ENCODE results near the gene ZNF396. TPM values are rescaled to one million over a fixed set of nuclear protein-coding genes. Genes with fewer than 3 reads are reported as not detected.

The ZNF396 gene
- total RNA-seq (ENCODE audit: low replicate concordance) = 1.4 and 2.2 TPM in 2 replicates

DNA sequence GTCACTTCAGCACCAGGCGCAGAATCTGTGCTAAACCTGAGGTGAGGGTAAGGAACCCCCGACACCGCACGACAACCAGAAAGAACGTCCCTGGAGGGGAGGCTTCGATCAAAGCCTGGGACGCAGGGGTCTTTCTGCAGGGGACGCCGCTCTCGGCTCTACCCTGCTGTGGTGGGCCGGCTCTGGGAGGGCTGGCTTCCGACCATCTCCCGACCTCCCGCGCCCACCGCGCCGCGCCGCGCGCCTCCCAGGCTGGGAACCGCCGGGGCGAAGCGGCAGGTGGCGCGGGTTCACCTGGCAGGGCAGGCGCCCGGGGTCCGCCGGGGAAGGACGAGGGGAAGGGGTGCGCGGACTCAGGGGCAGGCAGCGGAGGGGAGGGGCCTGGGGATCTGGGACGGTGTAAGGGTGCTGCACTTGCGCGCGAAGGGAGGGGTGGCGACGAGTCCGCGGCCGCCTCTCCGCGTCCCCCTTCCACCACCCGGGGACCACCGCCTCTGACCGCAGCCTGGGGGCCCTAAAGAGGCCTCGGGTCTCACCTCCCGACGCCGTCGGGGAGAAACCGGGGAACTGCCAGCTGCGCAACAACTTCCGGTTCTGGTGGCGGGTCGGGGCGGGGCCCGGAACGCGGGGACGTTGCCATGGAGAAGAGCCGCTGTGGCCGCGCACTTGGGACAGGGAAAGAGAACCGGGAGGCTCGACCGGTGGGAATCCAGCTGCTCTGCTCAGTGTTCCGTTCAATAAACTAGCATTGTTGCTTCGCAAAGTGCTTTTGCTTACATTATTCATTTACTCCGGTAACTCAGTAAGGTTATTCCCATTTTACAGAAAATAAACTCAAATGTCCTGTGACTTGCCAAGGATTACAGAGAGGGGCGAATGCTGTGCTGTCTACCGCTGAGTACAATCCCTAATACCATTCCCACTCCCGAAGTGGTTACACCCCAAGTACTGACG lies at the start of gene ZNF396:
Gene ZNF396, minus strand, starts transcription at position 596 of the 954 bp plus-strand sequence. CDS start 3,045 bp downstream, outside the sequence.
- no peaks in the 10 kb centered on the region for H4K20me1 ChIP-seq (ENCODE audit: low read depth)
- H2AFZ ChIP-seq (replicated peaks) = peak within 1 kb of the TSS; percentile 98
- Mint-ChIP-seq H3K9me3 (no peaks in the 10 kb centered on the region), H3K27ac (peak within 1 kb of the TSS; percentile 15), H3K27me3 (ENCODE audit: insufficient read depth, low read depth) (peaks cover 7% of the 10 kb centered on the region), H3K36me3 (peaks cover 2% of the 10 kb centered on the region), H3K4me1 (peaks cover 10% of the 10 kb centered on the region), H3K4me3 (peak within 1 kb of the TSS; percentile 91)
- TF ChIP-seq, protein P1, sequence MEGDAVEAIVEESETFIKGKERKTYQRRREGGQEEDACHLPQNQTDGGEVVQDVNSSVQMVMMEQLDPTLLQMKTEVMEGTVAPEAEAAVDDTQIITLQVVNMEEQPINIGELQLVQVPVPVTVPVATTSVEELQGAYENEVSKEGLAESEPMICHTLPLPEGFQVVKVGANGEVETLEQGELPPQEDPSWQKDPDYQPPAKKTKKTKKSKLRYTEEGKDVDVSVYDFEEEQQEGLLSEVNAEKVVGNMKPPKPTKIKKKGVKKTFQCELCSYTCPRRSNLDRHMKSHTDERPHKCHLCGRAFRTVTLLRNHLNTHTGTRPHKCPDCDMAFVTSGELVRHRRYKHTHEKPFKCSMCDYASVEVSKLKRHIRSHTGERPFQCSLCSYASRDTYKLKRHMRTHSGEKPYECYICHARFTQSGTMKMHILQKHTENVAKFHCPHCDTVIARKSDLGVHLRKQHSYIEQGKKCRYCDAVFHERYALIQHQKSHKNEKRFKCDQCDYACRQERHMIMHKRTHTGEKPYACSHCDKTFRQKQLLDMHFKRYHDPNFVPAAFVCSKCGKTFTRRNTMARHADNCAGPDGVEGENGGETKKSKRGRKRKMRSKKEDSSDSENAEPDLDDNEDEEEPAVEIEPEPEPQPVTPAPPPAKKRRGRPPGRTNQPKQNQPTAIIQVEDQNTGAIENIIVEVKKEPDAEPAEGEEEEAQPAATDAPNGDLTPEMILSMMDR (IDR thresholded peaks at IDR 0.05) = no peak
- TF ChIP-seq EZH2 (IDR thresholded peaks at IDR 0.05) = peak; percentile 47
- no peaks in the 10 kb centered on the region for H3K36me3 ChIP-seq
- H3K27ac ChIP-seq = no peak within 1 kb of the TSS
- H3K9me3 ChIP-seq (ENCODE audit: low read depth) = no peaks in the 10 kb centered on the region
- H3K79me2 ChIP-seq (ENCODE audit: low read depth) = no peaks in the 10 kb centered on the region
- H3K4me2 ChIP-seq = peak within 1 kb of the TSS; percentile 86
- peaks cover 33% of the 10 kb centered on the region for H3K27me3 ChIP-seq
- H3F3A ChIP-seq (ENCODE audit: low read depth) = peaks cover 8% of the 10 kb centered on the region
- H3K4me3 ChIP-seq = peak within 1 kb of the TSS; percentile 84
- H3K4me1 ChIP-seq = no peaks in the 10 kb centered on the region
- peak; percentile 82 for DNase-seq (ENCODE audit: low spot score)
- no peak within 1 kb of the TSS for H3K9ac ChIP-seq

DNA sequence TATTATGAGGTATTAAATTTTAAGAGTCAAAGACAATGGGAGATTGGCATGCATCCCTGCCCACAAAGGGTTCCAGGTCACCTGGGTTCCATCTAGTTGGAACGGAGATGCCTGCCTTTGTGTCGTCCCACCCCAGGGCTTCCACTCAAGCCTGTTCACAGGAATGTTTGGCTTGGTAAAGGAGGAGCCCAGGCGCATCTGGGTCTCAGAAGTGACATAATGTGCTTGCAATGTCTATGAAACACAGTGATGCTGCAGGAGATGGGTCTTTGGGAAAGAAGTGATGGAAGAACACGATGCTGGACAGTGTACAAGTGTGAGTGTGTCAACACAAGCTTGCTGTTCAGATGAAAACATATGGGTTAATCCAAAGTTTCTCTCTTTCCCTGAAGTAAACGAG lies 49.6 kb upstream of the ZNF396 start:
- H3K4me3 Mint-ChIP-seq = no peak overlapping the region
- Histone ChIP-seq H3F3A (ENCODE audit: low read depth) (no peaks in the 10 kb centered on the region), H3K4me2 (no peak overlapping the region), H4K20me1 (ENCODE audit: low read depth) (no peaks in the 10 kb centered on the region), H3K9ac (no peak overlapping the region), H3K27me3 (no peaks in the 10 kb centered on the region), H3K79me2 (ENCODE audit: low read depth) (no peaks in the 10 kb centered on the region), H3K36me3 (no peaks in the 10 kb centered on the region), H3K27ac (no peak overlapping the region), H3K9me3 (ENCODE audit: low read depth) (no peaks in the 10 kb centered on the region), H2AFZ (replicated peaks) (no peak overlapping the region), H3K4me3 (no peak overlapping the region), H3K4me1 (no peaks in the 10 kb centered on the region)
- H3K36me3 Mint-ChIP-seq = no peaks in the 10 kb centered on the region
- no peak for DNase-seq (ENCODE audit: low spot score)
- no peaks in the 10 kb centered on the region for H3K4me1 Mint-ChIP-seq
- H3K9me3 Mint-ChIP-seq = no peaks in the 10 kb centered on the region
- H3K27me3 Mint-ChIP-seq (ENCODE audit: insufficient read depth, low read depth) = peaks cover 5% of the 10 kb centered on the region
- TF ChIP-seq EZH2phosphoT487 (IDR thresholded peaks at IDR 0.05) = no peak
- TF ChIP-seq EZH2 (IDR thresholded peaks at IDR 0.05) = no peak
- TF ChIP-seq, protein P1 (IDR thresholded peaks at IDR 0.05) = no peak
- H3K27ac Mint-ChIP-seq = no peak overlapping the region

DNA sequence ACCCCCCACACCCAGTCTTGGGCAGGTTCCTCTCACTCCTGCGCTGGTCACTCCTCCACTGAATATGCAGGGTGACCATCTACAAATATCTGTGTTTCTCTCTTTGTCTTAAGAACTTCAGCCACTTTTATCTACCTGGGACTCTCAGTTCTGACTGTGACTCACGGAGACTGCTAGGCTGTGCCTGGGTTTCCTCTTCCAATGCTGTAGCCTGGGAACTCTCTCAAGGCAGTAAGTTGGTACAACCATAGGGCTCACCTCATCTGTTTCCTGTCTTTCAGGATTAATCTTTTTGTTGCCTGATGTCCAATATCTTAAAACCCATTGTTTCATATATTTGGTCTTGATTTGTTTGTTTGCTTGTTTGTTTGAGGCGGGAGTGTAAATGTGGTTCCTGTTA lies 47.2 kb upstream of the ZNF396 start:
- Mint-ChIP-seq H3K27ac (no peak overlapping the region), H3K4me1 (no peaks in the 10 kb centered on the region), H3K27me3 (ENCODE audit: insufficient read depth, low read depth) (peaks cover 5% of the 10 kb centered on the region), H3K9me3 (no peaks in the 10 kb centered on the region), H3K4me3 (no peak overlapping the region), H3K36me3 (no peaks in the 10 kb centered on the region)
- Histone ChIP-seq H3K4me3 (no peak overlapping the region), H3K36me3 (no peaks in the 10 kb centered on the region), H3K27me3 (no peaks in the 10 kb centered on the region), H3K4me2 (no peak overlapping the region), H3F3A (ENCODE audit: low read depth) (no peaks in the 10 kb centered on the region), H3K27ac (no peak overlapping the region), H2AFZ (replicated peaks) (no peak overlapping the region), H3K4me1 (no peaks in the 10 kb centered on the region), H3K79me2 (ENCODE audit: low read depth) (no peaks in the 10 kb centered on the region), H3K9ac (no peak overlapping the region), H3K9me3 (ENCODE audit: low read depth) (no peaks in the 10 kb centered on the region), H4K20me1 (ENCODE audit: low read depth) (no peaks in the 10 kb centered on the region)
- DNase-seq (ENCODE audit: low spot score) = no peak
- no peak for TF ChIP-seq EZH2 (IDR thresholded peaks at IDR 0.05)
- no peak for TF ChIP-seq EZH2phosphoT487 (IDR thresholded peaks at IDR 0.05)
- TF ChIP-seq, protein P1 (IDR thresholded peaks at IDR 0.05) = no peak

Measured in neural progenitor cell (in vitro differentiated cells).